Fibroblast of skin of back (primary cell): ENCODE measurements around the gene DOCK3.
"Not testable (repeated sequence)": the region's sequence is repeated elsewhere in the genome, so short reads cannot be mapped to it uniquely, and the experiment has no call there.

ENCODE experiments used
- DNase-seq: peaks from one replicate; pipeline ENCODE4 v3.0.0-alpha.2; 2013

DOCK3 gene

GRCh38 chr3:50986726-50987125 lies 312.0 kb downstream of the DOCK3 start:
- no peak for DNase-seq

- no peak for DNase-seq
These were observed 319.8 kb downstream of the DOCK3 start for GRCh38 chr3:50994537-50994936.

- DNase-seq = no peak
These were observed 320.5 kb downstream of the DOCK3 start for GRCh38 chr3:50995085-50995824.

- DNase-seq = no peak
These were observed 327.8 kb downstream of the DOCK3 start for GRCh38 chr3:51002495-51002894.

GRCh38 chr3:51004235-51004634 lies 329.5 kb downstream of the DOCK3 start:
- no peak for DNase-seq

GRCh38 chr3:51024121-51024520 lies 349.4 kb downstream of the DOCK3 start:
- DNase-seq = no peak

- no peak for DNase-seq
These were observed 350.3 kb downstream of the DOCK3 start for GRCh38 chr3:51024765-51025632.

- DNase-seq = no peak
These were observed 356.9 kb downstream of the DOCK3 start for GRCh38 chr3:51031666-51032065.

GRCh38 chr3:51035630-51036029 lies 360.9 kb downstream of the DOCK3 start:
- DNase-seq = no peak

GRCh38 chr3:51044982-51045381 lies 370.3 kb downstream of the DOCK3 start:
- no peak for DNase-seq

GRCh38 chr3:51052562-51052961 lies 377.8 kb downstream of the DOCK3 start:
- no peak for DNase-seq

- no peak for DNase-seq
These were observed 382.4 kb downstream of the DOCK3 start for GRCh38 chr3:51057121-51057520.

- no peak for DNase-seq
These were observed 388.3 kb downstream of the DOCK3 start for GRCh38 chr3:51063053-51063452.

GRCh38 chr3:51075221-51075775 lies 400.6 kb downstream of the DOCK3 start:
- no peak for DNase-seq

GRCh38 chr3:51082363-51082762 lies 407.6 kb downstream of the DOCK3 start:
- DNase-seq = no peak

- DNase-seq = no peak
These were observed 408.8 kb downstream of the DOCK3 start for GRCh38 chr3:51083490-51083889.

GRCh38 chr3:51092141-51092540 lies 417.4 kb downstream of the DOCK3 start:
- not testable (repeated sequence) for DNase-seq

GRCh38 chr3:51094838-51095237 lies 420.1 kb downstream of the DOCK3 start:
- DNase-seq = not testable (repeated sequence)

- peak; percentile 58 for DNase-seq
These were observed 425.2 kb downstream of the DOCK3 start for GRCh38 chr3:51099794-51100535.

GRCh38 chr3:51100536-51100851 lies 425.8 kb downstream of the DOCK3 start:
- DNase-seq = no peak

- DNase-seq = no peak
These were observed 427.7 kb downstream of the DOCK3 start for GRCh38 chr3:51102396-51102795.

- DNase-seq = no peak
These were observed 431.6 kb downstream of the DOCK3 start for GRCh38 chr3:51106242-51106876.
